ENCODE measurements around the gene CHD3.

CHD3 gene

GRCh38 chr17:7851438-7852261 is 36.9 kb upstream of the CHD3 start:
- peak overlapping the region; percentile 56 for H3K4me3 ChIP-seq (ENCODE audit: low read length)
- no peaks in the 10 kb centered on the region for H3K9me3 ChIP-seq (ENCODE audit: insufficient read depth, low read depth, low read length)
- peaks cover 17% of the 10 kb centered on the region; the same call in 1 of the 2 replicates for H3K36me3 ChIP-seq (ENCODE audit: insufficient read depth, low read length)
- peaks cover 5% of the 10 kb centered on the region for H3K4me1 ChIP-seq (ENCODE audit: insufficient read depth, low read length)
- no peak overlapping the region for H3K27ac ChIP-seq (ENCODE audit: low read depth, low read length)
- WGBS, result 18% methylated on average over 60 of the region's 60 CpGs
- H3K27me3 ChIP-seq (ENCODE audit: insufficient read depth, low read length), result peaks cover 48% of the 10 kb centered on the region
- no peak overlapping the region for H3K9ac ChIP-seq (ENCODE audit: low read depth, low read length)

DNA sequence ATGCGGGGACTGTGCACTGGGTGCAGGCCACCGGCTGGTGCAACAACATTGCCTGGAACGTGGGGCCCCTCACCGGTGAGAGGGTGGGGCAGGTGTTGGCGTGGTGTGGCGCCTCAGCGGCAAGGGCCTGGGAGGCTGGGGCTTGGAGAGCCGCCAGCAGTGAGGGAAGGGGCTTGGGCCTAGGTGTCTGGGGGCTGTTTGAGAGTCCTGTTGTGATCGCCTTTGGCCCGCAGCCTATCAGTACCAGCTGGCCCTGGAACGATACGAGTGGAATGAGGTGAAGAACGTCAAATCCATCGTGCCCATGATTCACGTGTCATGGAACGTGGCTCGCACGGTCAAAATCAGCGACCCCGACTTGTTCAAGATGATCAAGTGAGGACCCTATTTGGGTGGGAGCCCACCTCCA is 36.3 kb upstream of the CHD3 start:
- peaks cover 6% of the 10 kb centered on the region for H3K4me1 ChIP-seq (ENCODE audit: insufficient read depth, low read length)
- H3K9me3 ChIP-seq (ENCODE audit: insufficient read depth, low read depth, low read length), result no peaks in the 10 kb centered on the region
- H3K9ac ChIP-seq (ENCODE audit: low read depth, low read length), result no peak overlapping the region
- no peak overlapping the region for H3K27ac ChIP-seq (ENCODE audit: low read depth, low read length)
- peaks cover 48% of the 10 kb centered on the region for H3K27me3 ChIP-seq (ENCODE audit: insufficient read depth, low read length)
- H3K36me3 ChIP-seq (ENCODE audit: insufficient read depth, low read length), result peaks cover 17% of the 10 kb centered on the region; the same call in 1 of the 2 replicates
- 89% methylated on average over 20 of the region's 20 CpGs for WGBS
- H3K4me3 ChIP-seq (ENCODE audit: low read length), result no peak overlapping the region

DNA sequence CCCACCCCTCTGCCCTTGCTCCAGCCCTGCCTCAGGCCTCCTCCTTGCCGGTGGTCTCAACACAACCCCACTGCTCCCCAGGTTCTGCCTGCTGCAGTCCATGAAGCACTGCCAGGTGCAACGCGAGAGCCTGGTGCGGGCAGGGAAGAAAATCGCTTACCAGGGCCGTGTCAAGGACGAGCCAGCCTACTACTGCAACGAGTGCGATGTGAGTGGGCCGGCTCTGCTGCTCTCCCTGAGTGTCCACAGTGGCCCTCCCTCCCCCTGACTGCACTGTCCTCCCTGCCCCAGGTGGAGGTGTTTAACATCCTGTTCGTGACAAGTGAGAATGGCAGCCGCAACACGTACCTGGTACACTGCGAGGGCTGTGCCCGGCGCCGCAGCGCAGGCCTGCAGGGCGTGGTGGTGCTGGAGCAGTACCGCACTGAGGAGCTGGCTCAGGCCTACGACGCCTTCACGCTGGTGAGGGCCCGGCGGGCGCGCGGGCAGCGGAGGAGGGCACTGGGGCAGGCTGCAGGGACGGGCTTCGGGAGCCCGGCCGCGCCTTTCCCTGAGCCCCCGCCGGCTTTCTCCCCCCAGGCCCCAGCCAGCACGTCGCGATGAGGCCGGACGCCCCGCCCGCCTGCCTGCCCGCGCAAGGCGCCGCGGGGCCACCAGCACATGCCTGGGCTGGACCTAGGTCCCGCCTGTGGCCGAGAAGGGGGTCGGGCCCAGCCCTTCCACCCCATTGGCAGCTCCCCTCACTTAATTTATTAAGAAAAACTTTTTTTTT is 35.5 kb upstream of the CHD3 start:
- Histone ChIP-seq H3K4me1 (ENCODE audit: insufficient read depth, low read length) (peaks cover 6% of the 10 kb centered on the region), H3K27me3 (ENCODE audit: insufficient read depth, low read length) (peaks cover 48% of the 10 kb centered on the region), H3K27ac (ENCODE audit: low read depth, low read length) (no peak overlapping the region), H3K9ac (ENCODE audit: low read depth, low read length) (no peak overlapping the region), H3K9me3 (ENCODE audit: insufficient read depth, low read depth, low read length) (no peaks in the 10 kb centered on the region), H3K4me3 (ENCODE audit: low read length) (peak overlapping the region; percentile 72; the same call in 1 of the 2 replicates), H3K36me3 (ENCODE audit: insufficient read depth, low read length) (peaks cover 17% of the 10 kb centered on the region; the same call in 1 of the 2 replicates)
- 57% methylated on average over 50 of the region's 51 CpGs for WGBS

- no peaks in the 10 kb centered on the region for H3K9me3 ChIP-seq (ENCODE audit: insufficient read depth, low read depth, low read length)
- H3K4me1 ChIP-seq (ENCODE audit: insufficient read depth, low read length), result peaks cover 7% of the 10 kb centered on the region
- peaks cover 17% of the 10 kb centered on the region; the same call in 1 of the 2 replicates for H3K36me3 ChIP-seq (ENCODE audit: insufficient read depth, low read length)
- H3K4me3 ChIP-seq (ENCODE audit: low read length), result peak overlapping the region; percentile 72
- H3K27ac ChIP-seq (ENCODE audit: low read depth, low read length), result no peak overlapping the region
- no peak overlapping the region for H3K9ac ChIP-seq (ENCODE audit: low read depth, low read length)
- WGBS, result 44% methylated on average over 19 of the region's 21 CpGs
- H3K27me3 ChIP-seq (ENCODE audit: insufficient read depth, low read length), result peaks cover 48% of the 10 kb centered on the region
Observed at GRCh38 chr17:7853691-7854038, 34.9 kb upstream of the CHD3 start.

DNA sequence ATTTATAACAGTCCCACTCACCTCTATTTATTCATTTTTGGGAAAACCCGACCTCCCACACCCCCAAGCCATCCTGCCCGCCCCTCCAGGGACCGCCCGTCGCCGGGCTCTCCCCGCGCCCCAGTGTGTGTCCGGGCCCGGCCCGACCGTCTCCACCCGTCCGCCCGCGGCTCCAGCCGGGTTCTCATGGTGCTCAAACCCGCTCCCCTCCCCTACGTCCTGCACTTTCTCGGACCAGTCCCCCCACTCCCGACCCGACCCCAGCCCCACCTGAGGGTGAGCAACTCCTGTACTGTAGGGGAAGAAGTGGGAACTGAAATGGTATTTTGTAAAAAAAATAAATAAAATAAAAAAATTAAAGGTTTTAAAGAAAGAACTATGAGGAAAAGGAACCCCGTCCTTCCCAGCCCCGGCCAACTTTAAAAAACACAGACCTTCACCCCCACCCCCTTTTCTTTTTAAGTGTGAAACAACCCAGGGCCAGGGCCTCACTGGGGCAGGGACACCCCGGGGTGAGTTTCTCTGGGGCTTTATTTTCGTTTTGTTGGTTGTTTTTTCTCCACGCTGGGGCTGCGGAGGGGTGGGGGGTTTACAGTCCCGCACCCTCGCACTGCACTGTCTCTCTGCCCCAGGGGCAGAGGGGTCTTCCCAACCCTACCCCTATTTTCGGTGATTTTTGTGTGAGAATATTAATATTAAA is 34.4 kb upstream of the CHD3 start:
- WGBS, result 6% methylated on average over 20 of the region's 31 CpGs
- Histone ChIP-seq H3K27ac (ENCODE audit: low read depth, low read length) (no peak overlapping the region; the same call in 1 of the 2 replicates), H3K9ac (ENCODE audit: low read depth, low read length) (no peak overlapping the region), H3K36me3 (ENCODE audit: insufficient read depth, low read length) (peaks cover 17% of the 10 kb centered on the region; the same call in 1 of the 2 replicates), H3K4me1 (ENCODE audit: insufficient read depth, low read length) (peaks cover 12% of the 10 kb centered on the region), H3K4me3 (ENCODE audit: low read length) (peak overlapping the region; percentile 72), H3K9me3 (ENCODE audit: insufficient read depth, low read depth, low read length) (no peaks in the 10 kb centered on the region), H3K27me3 (ENCODE audit: insufficient read depth, low read length) (peaks cover 48% of the 10 kb centered on the region)

- Histone ChIP-seq H3K36me3 (ENCODE audit: insufficient read depth, low read length) (peaks cover 10% of the 10 kb centered on the region; the same call in 1 of the 2 replicates), H3K27me3 (ENCODE audit: insufficient read depth, low read length) (peaks cover 48% of the 10 kb centered on the region), H3K27ac (ENCODE audit: low read depth, low read length) (no peak within 1 kb of the TSS; the same call in 1 of the 2 replicates), H3K9me3 (ENCODE audit: insufficient read depth, low read depth, low read length) (no peaks in the 10 kb centered on the region), H3K9ac (ENCODE audit: low read depth, low read length) (peak within 1 kb of the TSS; percentile 57), H3K4me3 (ENCODE audit: low read length) (peak within 1 kb of the TSS; percentile 72), H3K4me1 (ENCODE audit: insufficient read depth, low read length) (peaks cover 12% of the 10 kb centered on the region)
- 3% methylated on average over 57 of the region's 57 CpGs for WGBS
Observed at GRCh38 chr17:7854851-7855659, 33.5 kb upstream of the CHD3 start, which contains the start of gene TMEM88. TSS of gene TMEM88 (plus strand) at chr17:7855066. CDS start at chr17:7855075, 9 bp downstream.

GRCh38 chr17:7855660-7856010 is 33.0 kb upstream of the CHD3 start:
- Histone ChIP-seq H3K36me3 (ENCODE audit: insufficient read depth, low read length) (peaks cover 8% of the 10 kb centered on the region; the same call in 1 of the 2 replicates), H3K27ac (ENCODE audit: low read depth, low read length) (no peak overlapping the region), H3K27me3 (ENCODE audit: insufficient read depth, low read length) (peaks cover 48% of the 10 kb centered on the region), H3K4me1 (ENCODE audit: insufficient read depth, low read length) (peaks cover 12% of the 10 kb centered on the region), H3K9me3 (ENCODE audit: insufficient read depth, low read depth, low read length) (no peaks in the 10 kb centered on the region), H3K9ac (ENCODE audit: low read depth, low read length) (peak overlapping the region; percentile 57; the same call in 1 of the 2 replicates), H3K4me3 (ENCODE audit: low read length) (peak overlapping the region; percentile 72)
- 4% methylated on average over 15 of the region's 15 CpGs for WGBS

DNA sequence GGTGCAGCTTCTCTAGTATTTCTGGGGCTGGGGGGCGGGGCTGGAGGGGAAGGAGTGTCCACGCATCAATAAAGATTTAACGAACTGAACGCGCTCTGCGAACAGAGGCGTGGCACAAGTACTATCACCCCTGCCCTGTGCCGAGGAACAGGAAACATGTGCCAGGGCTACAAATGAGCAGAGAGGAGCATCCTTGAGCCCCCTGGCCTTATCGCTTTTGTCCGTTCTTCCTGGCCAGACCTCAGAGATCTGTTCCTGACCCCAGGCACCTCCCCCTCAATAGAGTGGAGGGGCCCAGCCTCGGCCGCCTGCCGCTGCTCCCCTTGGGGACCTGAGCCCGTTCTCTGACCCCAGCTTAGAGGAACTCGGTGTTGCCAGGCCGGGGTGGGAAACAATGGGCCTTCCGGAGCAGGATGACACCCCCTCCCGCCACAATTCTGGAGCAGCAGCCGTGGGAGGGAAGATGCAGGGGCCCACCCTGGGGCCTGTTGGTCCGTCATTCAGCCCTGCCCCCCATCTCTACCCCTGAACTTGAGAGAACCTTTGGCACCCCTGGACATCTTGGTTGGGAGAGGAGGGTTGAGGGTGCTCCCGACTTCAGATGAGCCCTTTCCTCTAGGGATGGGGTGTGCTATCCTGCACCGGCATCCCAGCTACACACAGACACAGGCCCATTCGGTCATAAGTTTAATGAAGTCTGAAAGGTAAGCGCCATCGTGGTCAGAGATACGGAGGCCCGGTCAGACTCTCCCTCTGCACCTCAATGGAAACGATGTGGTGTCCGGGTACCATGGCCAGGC is 32.4 kb upstream of the CHD3 start:
- H3K4me1 ChIP-seq (ENCODE audit: insufficient read depth, low read length), result peaks cover 12% of the 10 kb centered on the region
- H3K36me3 ChIP-seq (ENCODE audit: insufficient read depth, low read length), result peaks cover 11% of the 10 kb centered on the region; the same call in 1 of the 2 replicates
- peak overlapping the region; percentile 72 for H3K4me3 ChIP-seq (ENCODE audit: low read length)
- 7% methylated on average over 29 of the region's 29 CpGs for WGBS
- peaks cover 48% of the 10 kb centered on the region for H3K27me3 ChIP-seq (ENCODE audit: insufficient read depth, low read length)
- H3K9ac ChIP-seq (ENCODE audit: low read depth, low read length), result peak overlapping the region; percentile 95
- H3K27ac ChIP-seq (ENCODE audit: low read depth, low read length), result no peak overlapping the region
- no peaks in the 10 kb centered on the region for H3K9me3 ChIP-seq (ENCODE audit: insufficient read depth, low read depth, low read length)

- Histone ChIP-seq H3K9me3 (ENCODE audit: insufficient read depth, low read depth, low read length) (no peaks in the 10 kb centered on the region), H3K27ac (ENCODE audit: low read depth, low read length) (peak within 1 kb of the TSS; percentile 90), H3K4me1 (ENCODE audit: insufficient read depth, low read length) (peaks cover 12% of the 10 kb centered on the region), H3K36me3 (ENCODE audit: insufficient read depth, low read length) (peaks cover 11% of the 10 kb centered on the region; the same call in 1 of the 2 replicates), H3K27me3 (ENCODE audit: insufficient read depth, low read length) (peaks cover 46% of the 10 kb centered on the region), H3K9ac (ENCODE audit: low read depth, low read length) (peak within 1 kb of the TSS; percentile 95), H3K4me3 (ENCODE audit: low read length) (peak within 1 kb of the TSS; percentile 72)
- under 1% methylated on average over 64 of the region's 64 CpGs for WGBS
Observed at GRCh38 chr17:7856811-7857712, 31.5 kb upstream of the CHD3 start, which contains the start of gene NAA38. TSS of gene NAA38 (minus strand) at chr17:7857559. CDS start at chr17:7857463, 96 bp downstream.
